OCI-LY7 (cell line): ENCODE results near the gene TRIM72. TPM values are rescaled to one million over a fixed set of nuclear protein-coding genes. Genes with fewer than 3 reads are reported as not detected.
"Not testable (repeated sequence)": the region's sequence is repeated elsewhere in the genome, so short reads cannot be mapped to it uniquely, and the experiment has no call there.

ENCODE experiments used
- BruUV-seq: library from RNA; stranded (reverse); fragments of 400-500 nt; replicated peaks from 2 replicates; lab custom pipeline; 2021; lab: Mats Ljungman, UMichigan
- CTCF ChIA-PET: fragments of 300-600 bp; sonication (Branson Sonifier 250); formaldehyde crosslinking; loops from one replicate; lab custom pipeline; 2022; ENCODE audit warnings: antibody characterized with exemption; ENCODE audit not compliant: unreplicated experiment; lab: Charles Lee
- POLR2A ChIA-PET: fragments of 300-600 bp; sonication (Branson Sonifier 250); formaldehyde crosslinking; loops from one replicate; lab custom pipeline; 2022; ENCODE audit warnings: antibody characterized with exemption; lab: Charles Lee
- DNase-seq: peaks from one replicate; pipeline ENCODE4 v3.0.0-alpha.2; 2015; ENCODE audit warnings: low spot score
- H2AFZ ChIP-seq: fragments of 200-600 bp; sonication (generic), shearing (Covaris generic); 2 replicates; pipeline ENCODE4 v1.6.1; 2014; ENCODE audit warnings: mild to moderate bottlenecking, antibody characterized with exemption, low read length, moderate library complexity
- H3K27ac ChIP-seq: fragments of 200-600 bp; sonication (generic); 2 replicates; pipeline ENCODE4 v1.5.1; 2014; ENCODE audit warnings: mixed run types, low read depth, mild to moderate bottlenecking, moderate library complexity, low read length, inconsistent platforms; ENCODE audit not compliant: poor library complexity, severe bottlenecking
- H3K36me3 ChIP-seq: fragments of 200-600 bp; sonication (generic); 2 replicates; pipeline ENCODE4 v1.6.1; 2014; ENCODE audit warnings: mild to moderate bottlenecking, antibody characterized with exemption, low read length, moderate library complexity, mixed read lengths; ENCODE audit not compliant: insufficient read depth
- H3K4me1 ChIP-seq: fragments of 200-600 bp; sonication (generic); 2 replicates; pipeline ENCODE4 v1.5.1; 2014; ENCODE audit warnings: mild to moderate bottlenecking, low read length; ENCODE audit not compliant: insufficient read depth, poor library complexity, severe bottlenecking
- H3K4me2 ChIP-seq: fragments of 200-600 bp; sonication (generic); 2 replicates; pipeline ENCODE4 v1.6.1; 2014; ENCODE audit warnings: mild to moderate bottlenecking, low read length
- H3K4me3 ChIP-seq: fragments of 200-600 bp; sonication (generic); 2 replicates; pipeline ENCODE4 v1.5.1; 2014; ENCODE audit warnings: mild to moderate bottlenecking, low read depth, low read length; ENCODE audit not compliant: poor library complexity, severe bottlenecking
- H3K79me2 ChIP-seq: fragments of 200-600 bp; sonication (generic); 2 replicates; pipeline ENCODE4 v1.6.1; 2016; ENCODE audit warnings: low read depth, mild to moderate bottlenecking, low read length, moderate library complexity, mixed read lengths; ENCODE audit not compliant: insufficient read depth
- H3K9me2 ChIP-seq: fragments of 200-600 bp; sonication (generic); 2 replicates; pipeline ENCODE4 v1.6.1; 2016; ENCODE audit warnings: mild to moderate bottlenecking, low read length, mixed read lengths; ENCODE audit not compliant: insufficient read depth
- H3K9me3 ChIP-seq: fragments of 200-600 bp; sonication (generic); 2 replicates; pipeline ENCODE4 v1.6.1; 2014; ENCODE audit warnings: mild to moderate bottlenecking, mixed run types, low read length, mixed read lengths
- H4K20me1 ChIP-seq: fragments of 200-600 bp; sonication (generic); 2 replicates; pipeline ENCODE4 v1.6.1; 2014; ENCODE audit warnings: mild to moderate bottlenecking, antibody characterized with exemption, low read length, moderate library complexity, mixed read lengths; ENCODE audit not compliant: insufficient read depth
- CTCF ChIP-seq: fragments of 200-600 bp; sonication (generic); conservative IDR thresholded peaks from 2 replicates; pipeline ENCODE4 v1.5.1; 2014; ENCODE audit warnings: mild to moderate bottlenecking, antibody characterized with exemption, low read length, moderate library complexity, mixed read lengths
- EZH2phosphoT487 ChIP-seq: fragments of 200-600 bp; sonication (generic); IDR thresholded peaks from 2 replicates; pipeline ENCODE4 v1.6.1; 2018; ENCODE audit warnings: low read depth, borderline replicate concordance, mild to moderate bottlenecking, mixed run types, antibody characterized with exemption, low read length, moderate library complexity, mixed read lengths
- intact Hi-C: fragments of 100-400 bp; cut with micrococcal nuclease; formaldehyde crosslinking; loops from one replicate; pipeline ENCODE4 v1.10.0; 2022; ENCODE audit not compliant: unreplicated experiment
- small RNA-seq: library from RNA; depleted of rRNA; stranded (forward); fragments of <200 nt; gene quantifications from one replicate; pipeline ENCODE3, GENCODE V24; 2014
- total RNA-seq, 2 experiments: library from RNA; depleted of rRNA in 1 of 2; stranded (reverse); fragments of >200 nt in 1 of 2; shearing (Covaris generic) in 1 of 2; gene quantifications; 2 replicates each; pipeline ENCODE4 v1.2.3, GENCODE V29; 2014 to 2022

The TRIM72 gene
- total RNA-seq, 2 experiments from 2014 or later: 0.13 to 1.1 TPM

- POLR2A ChIA-PET: interaction anchor here (0.6 kb wide), 1 partner anchor 98 kb away, joined by 3 read pairs; no protein-coding TSS in a partner anchor
- H3K9me2 ChIP-seq: no peaks in the 10 kb centered on the region
- intact Hi-C loops: no loop called here
- H3K4me2 ChIP-seq: no peak overlapping the region
- no peaks in the 10 kb centered on the region for H3K79me2 ChIP-seq
- H3K36me3 ChIP-seq: no peaks in the 10 kb centered on the region
- BruUV-seq: no TSS peak
- no peaks in the 10 kb centered on the region for H4K20me1 ChIP-seq
- no peaks in the 10 kb centered on the region for H3K9me3 ChIP-seq
- TF ChIP-seq EZH2phosphoT487 (no peak), CTCF (no peak)
- no peak overlapping the region for H3K4me3 ChIP-seq
- no peak overlapping the region for H3K27ac ChIP-seq
- no peak for DNase-seq
- no peaks in the 10 kb centered on the region for H3K4me1 ChIP-seq
- no peak overlapping the region for H2AFZ ChIP-seq
- CTCF ChIA-PET: no interaction called here
These were observed 63.8 kb downstream of the TRIM72 start for GRCh38 chr16:31277659-31278260.

GRCh38 chr16:31278853-31279252 is 64.9 kb downstream of the TRIM72 start:
- H3K9me2 ChIP-seq, H4K20me1 ChIP-seq, H2AFZ ChIP-seq, H3K36me3 ChIP-seq, H3K79me2 ChIP-seq, H3K4me3 ChIP-seq, CTCF ChIA-PET, intact Hi-C loops, BruUV-seq, H3K9me3 ChIP-seq, H3K4me2 ChIP-seq, POLR2A ChIA-PET, H3K4me1 ChIP-seq, DNase-seq, H3K27ac ChIP-seq: not testable (repeated sequence)

Small RNA genes within 50 kb of the gene (small RNA-seq; reads per million reads assigned to genes)
- gene AC009088.4 (not detected), gene NDUFA3P6 (not detected)

Other genes with a start within 250 kb of the TRIM72 start
- gene HSD3B7, start 228.9 kb upstream of the TRIM72 start, total RNA-seq (2014; rRNA removed; shearing (Covaris generic)): 1.9 and 3.3 TPM in 2 replicates
- 2.4 and 2.6 TPM in 2 replicates for gene HSD3B7, start 228.9 kb upstream of the TRIM72 start, total RNA-seq (2022)
- gene STX1B, start 203.5 kb upstream of the TRIM72 start, total RNA-seq (2014; rRNA removed; shearing (Covaris generic)): 0.47 TPM in 1 of 2 replicates, not detected in the other
- gene STX1B, start 203.5 kb upstream of the TRIM72 start, total RNA-seq (2022): 2.1 and 2.4 TPM in 2 replicates
- gene STX4, start 180.6 kb upstream of the TRIM72 start, total RNA-seq (2014; rRNA removed; shearing (Covaris generic)): 14.6 and 16.6 TPM in 2 replicates
- 40.5 and 41.6 TPM in 2 replicates for gene STX4, start 180.6 kb upstream of the TRIM72 start, total RNA-seq (2022)
- gene ZNF668, start 139.9 kb upstream of the TRIM72 start, total RNA-seq (2014; rRNA removed; shearing (Covaris generic)): 7.8 and 18.7 TPM in 2 replicates
- 17.1 and 21.7 TPM in 2 replicates for gene ZNF668, start 139.9 kb upstream of the TRIM72 start, total RNA-seq (2022)
- gene ZNF646, start 139.7 kb upstream of the TRIM72 start, total RNA-seq (2014; rRNA removed; shearing (Covaris generic)): 25.4 and 30.1 TPM in 2 replicates
- gene ZNF646, start 139.7 kb upstream of the TRIM72 start, total RNA-seq (2022): 33.8 and 34.0 TPM in 2 replicates
- gene PRSS53, start 125.2 kb upstream of the TRIM72 start, total RNA-seq (2014; rRNA removed; shearing (Covaris generic)): 3.7 and 4.4 TPM in 2 replicates
- 5.7 and 6.1 TPM in 2 replicates for gene PRSS53, start 125.2 kb upstream of the TRIM72 start, total RNA-seq (2022)
- gene VKORC1, start 119.3 kb upstream of the TRIM72 start, total RNA-seq (2014; rRNA removed; shearing (Covaris generic)): 68.8 and 69.3 TPM in 2 replicates
- gene VKORC1, start 119.3 kb upstream of the TRIM72 start, total RNA-seq (2022): 60.1 and 70.2 TPM in 2 replicates
- 25.0 and 40.4 TPM in 2 replicates for gene BCKDK, start 105.7 kb upstream of the TRIM72 start, total RNA-seq (2014; rRNA removed; shearing (Covaris generic))
- gene BCKDK, start 105.7 kb upstream of the TRIM72 start, total RNA-seq (2022): 36.5 and 39.0 TPM in 2 replicates
- 86.9 and 89.1 TPM in 2 replicates for gene KAT8, start 96.5 kb upstream of the TRIM72 start, total RNA-seq (2014; rRNA removed; shearing (Covaris generic))
- gene KAT8, start 96.5 kb upstream of the TRIM72 start, total RNA-seq (2022): 95.3 and 102 TPM in 2 replicates
- not detected in 2 replicates for gene PRSS8, start 78.4 kb upstream of the TRIM72 start, total RNA-seq (2014; rRNA removed; shearing (Covaris generic))
- not detected in 2 replicates for gene PRSS8, start 78.4 kb upstream of the TRIM72 start, total RNA-seq (2022)
- 0.36 TPM in 1 of 2 replicates, not detected in the other for gene PRSS36, start 64.1 kb upstream of the TRIM72 start, total RNA-seq (2014; rRNA removed; shearing (Covaris generic))
- 1.0 TPM in 1 of 2 replicates, not detected in the other for gene PRSS36, start 64.1 kb upstream of the TRIM72 start, total RNA-seq (2022)
- 90.0 and 104 TPM in 2 replicates for gene FUS, start 34.0 kb upstream of the TRIM72 start, total RNA-seq (2014; rRNA removed; shearing (Covaris generic))
- gene FUS, start 34.0 kb upstream of the TRIM72 start, total RNA-seq (2022): 880 and 953 TPM in 2 replicates
- gene PYCARD, start 11.4 kb upstream of the TRIM72 start, total RNA-seq (2014; rRNA removed; shearing (Covaris generic)): 3.7 and 5.5 TPM in 2 replicates
- 10.3 and 14.8 TPM in 2 replicates for gene PYCARD, start 11.4 kb upstream of the TRIM72 start, total RNA-seq (2022)
- gene PYDC1, start 3.0 kb downstream of the TRIM72 start, total RNA-seq (2014; rRNA removed; shearing (Covaris generic)): not detected in 2 replicates
- gene PYDC1, start 3.0 kb downstream of the TRIM72 start, total RNA-seq (2022): not detected in 2 replicates
- not detected in 2 replicates for gene ITGAM, start 45.9 kb downstream of the TRIM72 start, total RNA-seq (2014; rRNA removed; shearing (Covaris generic))
- 0.09 and 0.23 TPM in 2 replicates for gene ITGAM, start 45.9 kb downstream of the TRIM72 start, total RNA-seq (2022)
- gene ITGAX, start 141.1 kb downstream of the TRIM72 start, total RNA-seq (2014; rRNA removed; shearing (Covaris generic)): not detected in 2 replicates
- gene ITGAX, start 141.1 kb downstream of the TRIM72 start, total RNA-seq (2022): not detected in 2 replicates
- gene ITGAD, start 179.2 kb downstream of the TRIM72 start, total RNA-seq (2014; rRNA removed; shearing (Covaris generic)): not detected in 2 replicates
- not detected in 2 replicates for gene ITGAD, start 179.2 kb downstream of the TRIM72 start, total RNA-seq (2022)
- not detected in 2 replicates for gene COX6A2, start 214.2 kb downstream of the TRIM72 start, total RNA-seq (2014; rRNA removed; shearing (Covaris generic))
- not detected in 2 replicates for gene COX6A2, start 214.2 kb downstream of the TRIM72 start, total RNA-seq (2022)
- gene ZNF843, start 228.7 kb downstream of the TRIM72 start, total RNA-seq (2014; rRNA removed; shearing (Covaris generic)): 0.03 and 0.19 TPM in 2 replicates
- gene ZNF843, start 228.7 kb downstream of the TRIM72 start, total RNA-seq (2022): 0.17 and 0.52 TPM in 2 replicates
- 6.4 and 7.0 TPM in 2 replicates for gene ARMC5, start 245.4 kb downstream of the TRIM72 start, total RNA-seq (2014; rRNA removed; shearing (Covaris generic))
- gene ARMC5, start 245.4 kb downstream of the TRIM72 start, total RNA-seq (2022): 7.8 and 8.8 TPM in 2 replicates